ENCODE data around the gene LYL1. TPM values are rescaled to one million over a fixed set of nuclear protein-coding genes. Genes with fewer than 3 reads are reported as not detected.
A peak's percentile ranks its signal among the peaks of the same experiment; 100 is the strongest.

The LYL1 gene
- total RNA-seq, 1 experiment from 2014 or later, result 0.34 TPM

DNA sequence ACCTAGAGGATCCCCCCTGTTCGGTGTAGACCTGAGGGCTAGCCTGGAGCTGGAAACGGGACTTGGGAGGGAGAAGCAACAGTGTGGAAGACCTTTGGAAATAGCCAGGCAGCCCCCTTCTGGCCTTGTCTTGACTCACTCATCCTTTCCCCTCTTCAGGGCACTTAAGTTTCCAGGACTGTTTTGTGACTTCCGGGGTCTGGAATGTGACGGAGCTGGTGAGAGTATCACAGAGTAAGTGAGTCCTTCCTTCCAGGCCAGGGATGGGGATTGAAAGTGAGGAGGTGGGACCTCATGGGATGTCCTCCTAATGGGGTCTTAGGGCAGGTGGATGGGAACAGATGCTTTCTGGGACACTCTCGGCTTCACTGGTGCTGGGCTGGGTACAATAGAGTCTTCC lies 29.4 kb downstream of the LYL1 start:
- DNase-seq (ENCODE audit: low read depth), result no peak

DNA sequence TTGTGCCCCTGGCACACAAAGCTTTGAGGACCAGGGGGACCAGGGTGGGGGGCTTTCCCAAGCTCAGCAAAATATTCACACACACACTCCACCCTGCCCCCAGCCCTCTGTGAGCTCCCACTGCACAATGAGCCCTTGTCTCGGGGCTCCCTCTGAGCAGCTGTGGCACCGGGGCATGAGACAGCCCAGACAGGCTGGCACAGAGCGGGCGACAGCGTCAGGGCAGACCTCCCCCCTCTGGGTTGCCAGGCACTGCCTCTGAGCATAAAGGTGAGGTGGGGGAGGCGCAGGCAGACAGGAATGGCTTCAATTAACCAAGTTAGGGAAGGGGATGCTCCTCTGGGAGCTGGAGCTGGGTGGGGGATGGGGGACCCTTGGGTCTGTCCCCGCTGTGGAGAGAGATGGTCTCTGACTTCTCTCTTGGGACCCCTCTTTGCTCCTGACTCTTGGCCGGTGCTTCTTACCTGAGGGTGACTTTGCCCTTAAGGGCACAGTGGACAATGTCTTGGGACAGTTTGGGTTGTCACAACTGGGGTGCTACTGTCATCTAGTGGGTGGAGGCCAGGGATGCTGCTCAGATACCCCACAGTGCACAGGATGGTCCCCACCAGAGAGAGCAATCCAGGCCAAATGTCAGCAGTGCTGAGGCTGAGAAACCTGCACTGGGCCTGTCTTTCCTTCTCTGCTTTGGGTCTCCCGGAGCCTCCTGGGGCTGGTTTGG lies 30.3 kb downstream of the LYL1 start:
- no peak for DNase-seq (ENCODE audit: low read depth)

DNA sequence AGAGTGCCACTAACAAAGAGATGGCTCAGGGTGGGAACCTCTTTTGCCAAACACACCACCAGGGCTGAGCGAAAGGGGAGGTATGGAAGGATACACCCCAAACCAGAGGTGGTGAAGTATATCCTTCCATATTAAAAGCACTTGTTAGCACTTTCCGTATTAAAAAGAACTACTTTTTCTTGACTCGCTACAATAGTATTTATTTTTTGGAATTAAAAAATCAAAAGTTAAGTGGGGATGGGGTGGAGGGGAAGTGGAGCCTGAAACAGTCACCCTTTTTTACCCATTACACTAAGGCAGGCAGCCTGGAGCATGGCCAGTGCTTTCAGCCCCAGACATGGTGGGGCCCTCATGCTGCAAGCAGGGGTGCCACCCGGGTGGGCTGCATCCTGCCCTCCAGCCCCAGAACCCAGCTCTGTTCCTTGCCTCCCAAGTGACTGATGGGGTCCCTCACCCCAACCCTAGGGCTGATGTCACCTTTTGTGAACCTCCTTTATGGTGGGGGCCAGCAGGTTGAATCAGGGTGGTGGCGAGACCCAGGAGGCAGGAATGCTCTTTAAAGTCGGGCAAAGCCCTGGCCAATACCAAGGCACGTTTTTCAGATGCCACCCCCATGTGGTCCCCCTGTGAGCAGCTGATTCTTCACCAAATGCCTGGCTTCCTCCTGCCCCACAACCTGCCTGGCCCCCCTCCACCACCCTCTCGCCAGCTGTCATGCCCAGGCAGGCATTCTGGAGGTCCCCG lies 31.0 kb downstream of the LYL1 start:
- DNase-seq (ENCODE audit: low read depth), result no peak

DNA sequence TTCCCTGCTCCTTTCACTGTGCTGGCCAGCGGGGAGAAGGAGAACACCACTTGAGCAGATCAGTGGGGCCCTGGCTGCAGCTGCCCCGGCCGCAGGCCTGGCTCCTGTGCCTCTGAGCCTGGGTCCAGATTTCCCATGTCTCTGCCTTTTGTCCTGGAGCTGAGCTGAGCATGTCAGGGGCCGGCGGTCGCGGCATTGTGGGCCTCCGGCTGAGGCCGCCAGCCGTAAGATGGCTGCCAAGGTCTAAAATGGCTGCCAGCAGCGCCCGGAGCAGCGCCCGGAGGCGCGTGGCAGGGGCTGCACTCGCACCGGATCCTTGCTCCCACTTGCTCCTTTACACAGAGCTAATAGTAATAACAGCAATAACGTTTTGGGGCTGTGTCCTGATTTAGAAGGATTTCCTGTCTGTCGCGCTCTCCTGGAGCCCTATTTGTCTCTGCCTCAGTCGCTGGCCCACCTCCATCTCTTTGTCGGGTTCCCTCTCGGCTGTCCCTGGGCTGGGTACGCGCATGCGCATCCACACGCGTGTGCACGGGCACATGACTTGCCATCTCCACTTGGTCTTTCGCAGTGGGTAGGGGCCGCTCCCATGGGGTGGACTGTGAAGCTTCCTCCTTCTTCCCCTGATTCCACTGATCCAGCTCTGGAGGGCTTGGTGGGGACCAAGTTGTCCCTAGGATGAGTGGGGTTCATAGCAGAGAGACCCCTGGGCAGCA lies 32.1 kb downstream of the LYL1 start:
- DNase-seq (ENCODE audit: low read depth), result no peak

DNA sequence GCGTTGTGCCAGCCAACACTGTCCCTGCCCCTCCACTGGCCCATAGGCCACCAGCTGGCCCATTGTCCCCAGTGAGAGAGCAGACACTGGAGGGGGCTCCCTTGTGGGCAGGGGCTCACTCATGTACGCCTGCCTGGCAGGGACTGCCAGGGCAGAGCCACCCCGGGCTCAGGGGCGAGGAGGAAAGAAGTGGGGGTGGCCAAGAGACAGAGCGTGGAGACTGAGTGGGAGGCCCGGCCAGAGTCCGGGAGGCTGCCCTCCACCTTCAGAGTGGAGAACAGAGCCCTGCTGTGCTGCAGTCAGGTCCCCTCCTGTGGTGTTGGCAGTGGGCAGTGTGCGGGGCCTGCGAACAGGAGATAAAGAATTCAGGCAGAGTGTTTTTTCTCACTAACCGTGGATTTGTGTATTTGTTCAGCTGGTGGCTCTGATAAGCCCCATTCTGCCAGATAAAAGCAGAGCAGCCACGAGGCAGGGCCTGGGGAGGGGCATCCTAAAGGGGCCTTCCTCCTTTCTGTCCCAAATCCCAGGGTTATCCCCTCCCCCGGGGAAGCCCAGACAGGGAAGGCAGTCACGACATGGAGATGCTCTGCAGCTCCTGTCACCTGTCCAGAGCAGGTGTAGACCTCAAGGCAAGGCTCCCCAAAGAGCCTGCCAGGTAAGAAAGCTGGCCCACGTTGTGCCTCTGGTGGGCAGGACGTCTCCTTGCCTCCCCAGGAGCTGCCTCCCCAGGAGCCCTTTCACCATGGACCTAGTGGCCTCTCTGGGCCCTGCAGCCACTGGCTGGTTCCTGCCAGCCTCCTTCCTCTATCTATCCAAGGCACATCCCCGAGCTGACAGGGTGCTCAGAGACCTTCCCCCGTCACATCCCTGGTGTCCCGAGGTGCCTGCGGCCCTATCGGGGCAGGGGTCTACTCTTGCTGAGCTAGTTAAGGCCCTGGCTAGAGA lies 33.0 kb downstream of the LYL1 start:
- DNase-seq (ENCODE audit: low read depth), result no peak

DNA sequence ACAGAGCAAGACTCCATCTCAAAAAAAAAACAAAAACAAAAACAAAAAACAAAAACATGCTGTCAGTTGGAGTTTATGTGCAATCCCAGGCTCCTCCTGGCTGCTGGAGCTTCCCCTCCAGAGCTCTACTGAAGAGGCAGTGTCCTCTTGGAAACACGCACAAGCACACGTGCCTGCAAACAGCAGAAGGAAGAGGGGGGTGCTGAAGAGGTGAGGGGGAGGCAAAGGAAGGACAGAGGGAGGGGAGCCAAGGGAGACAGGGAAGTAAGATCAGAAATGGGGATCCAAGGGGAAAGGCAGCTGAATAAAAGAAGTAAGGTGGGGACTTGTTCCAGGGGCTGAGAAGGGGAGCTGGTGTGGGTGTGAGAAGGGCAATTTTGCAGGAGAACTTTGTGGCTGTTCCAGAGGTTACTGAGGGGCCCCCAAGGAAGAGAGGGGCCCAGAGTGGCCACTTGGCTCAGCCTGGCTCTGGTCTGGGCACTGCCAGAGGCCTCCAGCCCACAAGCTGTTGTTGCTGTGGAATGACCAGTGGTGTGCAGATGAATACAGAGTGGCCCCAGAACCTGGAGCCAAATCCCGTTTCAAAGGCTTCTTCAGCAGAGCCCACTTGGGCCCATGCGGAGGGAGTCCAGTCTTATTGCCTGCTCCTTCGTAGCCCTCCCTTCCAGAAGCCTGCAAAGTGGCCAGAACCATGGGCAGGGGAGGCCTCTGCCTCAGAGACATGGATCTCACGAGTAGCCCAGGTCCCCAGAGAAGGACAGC lies 34.4 kb downstream of the LYL1 start:
- no peak for DNase-seq (ENCODE audit: low read depth)

DNA sequence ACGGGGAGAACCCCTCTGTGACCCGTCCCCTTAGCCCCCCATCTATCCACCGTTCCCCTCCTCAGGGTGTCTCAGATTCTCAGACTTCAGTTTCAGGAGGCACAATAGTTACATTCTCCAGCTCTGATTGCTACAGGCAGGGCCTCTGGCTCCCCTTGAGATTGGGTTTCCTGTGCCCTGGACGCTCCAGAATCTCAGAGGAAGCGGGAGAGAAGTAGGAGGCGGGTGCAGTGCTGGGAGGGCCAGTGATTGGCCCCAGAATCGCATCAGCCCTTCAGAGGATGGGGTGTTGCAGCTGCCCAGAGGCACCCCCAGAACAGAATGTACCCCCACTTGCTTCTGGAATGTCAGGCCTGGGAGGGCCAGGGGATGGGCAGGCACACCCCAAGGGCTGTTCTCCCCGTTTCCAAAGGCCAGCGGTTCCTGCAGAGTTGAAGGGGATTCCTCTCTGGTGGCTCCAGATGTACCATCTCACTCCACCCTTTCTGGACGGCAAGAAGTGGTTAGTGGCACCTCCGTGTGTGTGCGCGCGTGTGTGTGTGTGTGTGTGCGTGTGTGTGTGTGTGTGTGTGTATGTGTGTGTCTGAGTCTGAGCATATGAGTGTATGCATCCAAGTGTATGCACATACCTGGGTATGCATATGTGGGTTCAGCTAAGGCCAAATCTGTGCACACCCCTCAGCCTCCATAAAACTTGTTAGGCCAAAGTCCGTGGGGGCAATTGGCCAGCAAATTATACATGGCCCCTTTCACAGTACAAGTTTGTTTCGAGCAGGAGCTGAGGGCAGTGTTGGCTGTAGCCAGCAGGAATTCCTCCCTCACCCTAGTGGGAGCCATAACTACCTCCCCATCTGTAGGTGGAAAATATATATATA lies 35.5 kb downstream of the LYL1 start:
- DNase-seq (ENCODE audit: low read depth), result no peak

DNA sequence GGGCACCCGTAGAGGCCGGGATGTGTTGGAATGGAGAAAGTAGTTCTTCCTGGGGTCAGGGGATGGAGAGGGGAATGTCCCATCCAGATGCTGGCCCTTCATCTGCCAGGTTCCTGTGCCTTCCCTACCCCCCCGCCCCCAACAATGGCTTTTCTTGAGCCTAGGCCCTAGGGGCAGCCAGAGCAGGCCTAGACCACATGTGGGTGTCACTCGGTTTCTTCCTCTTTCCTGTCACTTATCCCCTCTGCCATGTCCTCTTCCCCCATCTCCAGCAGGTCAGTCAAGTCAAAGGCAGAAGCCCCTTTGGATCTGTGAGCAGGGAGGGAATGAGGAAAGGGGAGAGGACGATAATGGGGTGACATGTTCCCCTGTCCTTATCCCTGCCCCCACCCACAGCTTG lies 36.4 kb downstream of the LYL1 start:
- no peak for DNase-seq (ENCODE audit: low read depth)

DNA sequence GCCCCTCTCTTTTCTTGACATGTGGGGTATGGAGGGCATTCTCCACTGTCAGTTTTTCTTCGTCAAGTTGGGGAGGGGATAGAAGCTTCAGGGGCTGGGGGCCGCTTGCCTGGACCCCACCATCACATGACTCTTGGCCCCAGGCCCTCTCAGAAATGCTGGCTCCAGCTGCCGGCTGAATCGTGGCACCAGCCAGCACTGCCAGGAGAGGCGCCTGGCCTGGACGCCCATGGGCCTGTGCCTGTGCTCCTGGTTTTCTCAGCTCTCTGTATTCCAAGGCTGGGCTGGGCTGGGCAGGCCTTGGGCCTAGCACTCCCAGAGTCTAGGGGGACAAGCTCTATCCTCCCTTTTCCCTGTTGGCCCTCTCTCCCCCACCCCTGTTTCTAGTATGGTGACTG lies 38.6 kb downstream of the LYL1 start:
- no peak for DNase-seq (ENCODE audit: low read depth)

DNA sequence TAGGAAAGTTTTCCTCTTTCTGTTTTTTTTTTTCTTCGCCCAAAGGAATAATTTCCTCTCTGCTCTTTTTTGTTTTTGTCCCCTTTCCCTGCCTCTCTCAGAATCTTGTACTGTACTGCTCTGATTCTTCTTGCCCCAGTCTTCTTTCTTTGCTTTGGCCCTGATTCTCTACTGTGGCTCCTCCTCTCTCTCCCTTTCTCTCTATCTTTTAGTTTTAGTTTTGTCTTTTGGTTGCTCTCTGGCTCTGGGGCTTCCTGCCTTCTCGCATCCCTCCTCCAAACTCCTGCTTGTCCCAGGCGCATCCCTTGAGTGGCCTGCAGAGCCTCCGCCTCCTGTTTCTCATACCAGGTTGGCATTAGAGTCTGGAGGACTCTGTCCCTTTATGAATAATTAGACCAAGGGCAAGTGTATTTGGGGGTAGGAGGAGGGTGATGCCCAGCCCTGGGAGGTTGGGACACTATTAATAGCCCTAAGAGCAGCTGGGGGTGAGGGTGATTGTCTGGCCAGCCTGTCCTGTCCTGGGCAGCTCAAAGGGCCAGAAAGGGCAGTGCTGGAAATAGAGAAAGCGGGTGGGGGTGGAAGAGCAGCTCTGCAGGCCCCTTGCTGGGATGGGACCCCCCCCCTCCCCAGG lies 39.1 kb downstream of the LYL1 start:
- no peak for DNase-seq (ENCODE audit: low read depth)

DNA sequence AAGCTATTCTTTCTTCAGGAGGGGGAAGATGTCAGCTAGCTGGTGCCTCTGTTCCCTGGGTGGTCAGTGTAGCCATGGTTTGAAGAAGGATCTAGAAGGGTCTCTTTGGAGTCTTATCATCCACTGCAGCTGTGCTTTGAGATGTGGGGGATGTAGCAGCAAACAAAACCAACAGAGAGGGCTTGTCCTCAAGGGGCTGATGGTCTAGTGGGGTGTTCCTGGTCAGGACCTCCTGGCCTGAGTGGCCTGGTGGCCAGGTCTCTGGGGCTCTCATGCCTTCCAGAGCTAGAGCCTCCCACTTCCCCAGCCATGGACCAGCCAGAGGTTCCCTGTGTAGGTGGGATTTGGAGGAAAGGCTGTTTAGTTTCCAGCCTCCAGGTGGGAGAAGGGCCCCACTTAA lies 40.3 kb downstream of the LYL1 start:
- no peak for DNase-seq (ENCODE audit: low read depth)

DNA sequence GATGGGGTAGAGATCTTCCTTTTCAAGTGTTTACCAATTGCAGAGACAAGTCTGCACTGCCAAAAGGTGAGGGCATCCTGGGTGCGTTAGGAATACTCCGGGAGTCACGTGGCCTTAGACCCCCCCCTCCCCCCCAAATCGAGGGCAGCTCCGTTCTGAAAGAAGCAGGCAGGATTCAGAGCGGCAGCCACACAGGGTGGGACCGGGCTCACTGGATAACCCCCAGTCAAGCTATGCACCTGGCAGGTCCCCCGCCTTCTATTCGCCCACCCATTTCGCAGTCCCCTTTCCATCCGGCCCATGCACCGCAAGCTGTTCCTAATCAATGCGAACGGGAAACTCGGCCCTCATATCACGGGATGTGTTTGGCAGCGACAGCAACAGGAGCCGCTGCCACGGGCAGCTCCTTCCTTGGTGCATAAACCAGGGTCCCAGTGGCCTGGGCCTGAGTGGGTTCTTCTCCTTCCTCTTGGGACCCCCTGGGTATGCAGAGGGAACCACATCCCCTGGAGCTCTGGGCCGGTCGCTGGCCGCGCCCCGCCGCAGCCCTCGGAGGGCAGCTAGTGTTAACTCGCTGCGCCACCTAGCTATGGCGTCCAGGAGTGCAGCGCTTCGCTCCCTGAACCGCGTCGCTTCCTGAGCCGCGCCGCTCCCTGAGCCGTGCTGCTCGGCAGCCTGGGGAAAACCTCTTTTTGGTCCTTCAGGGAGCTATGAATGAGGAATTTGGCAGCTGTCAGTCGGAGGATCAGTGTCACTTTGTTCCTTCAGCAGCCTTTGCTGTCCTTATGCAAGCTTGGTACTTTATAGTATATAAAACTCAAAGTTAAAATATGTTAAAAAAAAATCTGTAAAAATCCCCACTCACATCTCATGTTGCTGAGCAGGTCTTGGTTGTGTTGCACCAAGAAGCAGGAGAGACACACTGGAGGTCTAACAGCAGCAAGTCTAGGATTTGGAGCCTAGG lies 41.4 kb downstream of the LYL1 start:
- peak; percentile 91 for DNase-seq (ENCODE audit: low read depth)

DNA sequence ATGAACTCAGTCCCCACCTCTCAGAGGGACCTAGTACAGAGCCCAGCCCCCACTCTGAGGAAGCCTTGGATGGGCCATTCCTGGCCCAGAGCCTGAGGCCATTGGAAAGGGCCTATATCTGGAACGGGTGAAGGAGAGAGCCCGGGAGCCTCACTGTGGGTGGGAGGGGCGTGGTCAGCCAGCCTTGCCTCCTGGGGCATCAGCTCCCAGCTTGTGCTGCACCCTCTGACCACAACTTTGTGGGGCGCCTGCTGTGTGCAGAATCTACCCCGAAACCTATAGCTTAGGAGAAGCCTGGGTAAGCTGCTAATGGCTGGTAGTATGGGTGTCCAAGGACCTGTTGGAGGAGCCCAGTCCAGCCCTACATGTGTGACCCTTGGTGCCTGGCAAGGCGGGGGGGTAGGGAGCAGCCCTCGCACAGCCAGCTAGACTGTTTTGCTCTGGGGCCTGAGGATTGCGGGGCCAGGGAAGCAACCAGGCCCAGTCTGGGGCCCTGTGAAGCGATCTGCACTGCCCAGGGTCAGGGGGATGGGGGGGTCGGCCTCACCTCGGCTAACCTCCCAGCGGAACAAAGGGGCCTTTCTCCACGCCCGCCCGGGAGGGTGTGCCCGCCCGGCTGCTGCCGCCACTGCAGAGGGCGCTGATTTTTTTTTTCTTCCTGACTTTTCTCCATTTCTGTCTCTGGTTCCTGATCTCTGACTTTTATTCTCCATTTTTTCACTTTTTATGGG lies 42.3 kb downstream of the LYL1 start:
- peak; percentile 71 for DNase-seq (ENCODE audit: low read depth)

DNA sequence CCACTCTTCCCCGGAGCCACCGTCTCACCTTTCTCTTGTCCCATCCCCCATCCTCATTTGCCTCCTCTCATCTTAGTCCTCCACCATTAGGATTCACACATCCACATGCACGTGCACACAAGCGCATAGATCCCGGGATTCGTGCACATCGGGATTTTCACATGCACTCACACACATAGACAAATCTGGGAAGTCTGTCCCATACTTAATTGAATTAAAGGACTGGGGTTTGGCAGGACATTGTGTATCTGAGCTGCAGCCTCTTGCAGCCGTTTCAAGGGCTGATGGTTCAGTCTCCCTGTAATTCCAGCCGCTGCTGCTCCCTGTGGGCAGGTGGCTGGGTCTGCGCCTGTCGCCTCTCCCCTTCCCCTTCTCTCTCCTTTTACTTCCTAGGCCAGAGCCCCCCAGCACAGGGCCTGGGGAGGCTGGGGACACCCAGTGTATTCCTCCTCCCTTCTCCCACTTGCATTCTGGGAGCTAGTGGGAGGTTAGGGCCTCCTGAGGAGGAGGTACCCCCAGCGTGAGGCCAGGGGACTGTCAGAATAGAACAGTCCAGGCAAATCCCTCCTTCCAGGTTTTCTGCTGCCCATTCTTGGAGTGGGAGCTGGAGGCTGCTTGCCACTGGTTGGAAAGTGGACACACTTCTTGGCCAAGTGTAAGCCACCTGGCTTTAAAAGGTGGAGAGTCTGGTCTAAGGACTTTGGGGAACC lies 43.6 kb downstream of the LYL1 start:
- DNase-seq (ENCODE audit: low read depth), result no peak

DNA sequence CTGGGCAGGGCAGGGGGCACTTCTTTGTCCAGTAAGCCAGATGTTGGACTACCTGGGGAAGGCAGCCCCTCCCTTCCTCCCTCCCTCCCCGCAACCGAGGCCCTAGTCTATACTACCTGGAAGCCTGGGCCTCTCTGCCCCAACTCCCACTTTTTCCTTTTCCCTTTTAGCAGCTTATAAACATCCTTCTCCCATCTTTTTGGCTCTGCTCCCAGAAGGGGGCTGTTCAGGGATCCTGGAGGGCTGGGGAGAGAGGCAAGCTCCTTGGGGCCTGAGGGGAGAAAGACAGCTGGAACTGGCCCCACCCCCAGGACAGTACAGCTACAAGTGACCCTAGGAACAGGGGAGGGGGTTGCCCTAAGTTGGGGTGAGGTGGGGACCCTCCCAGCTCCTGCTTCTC lies 44.9 kb downstream of the LYL1 start:
- no peak for DNase-seq (ENCODE audit: low read depth)

DNA sequence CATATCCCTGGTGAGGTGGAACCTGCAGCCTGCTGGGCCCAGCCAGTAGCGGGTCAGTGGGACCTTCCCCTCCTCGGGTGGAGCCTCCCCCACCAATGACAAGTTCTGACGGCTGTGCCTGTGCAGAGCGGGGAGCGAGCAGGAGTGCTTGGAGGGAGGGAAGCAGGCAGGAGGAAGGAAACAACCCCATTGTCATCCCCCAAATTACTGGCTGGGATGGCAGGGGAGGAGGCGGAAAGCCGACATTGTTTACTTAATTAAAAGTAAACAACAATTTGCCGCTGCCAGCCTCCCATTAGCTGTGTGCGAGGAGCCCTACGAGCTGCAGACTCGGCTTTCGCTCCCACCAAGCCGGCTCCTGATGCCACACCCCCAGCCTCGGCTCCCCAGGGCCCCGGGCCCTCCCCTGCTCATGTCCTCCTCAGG lies 45.5 kb downstream of the LYL1 start:
- no peak for DNase-seq (ENCODE audit: low read depth)
